ENCODE measurements around the gene GABRG3. TPM values are rescaled to one million over a fixed set of nuclear protein-coding genes. Genes with fewer than 3 reads are reported as not detected.

GABRG3 gene
- total and polyA plus RNA-seq, 2 donors, result 1.5 TPM; not detected in 1

DNA sequence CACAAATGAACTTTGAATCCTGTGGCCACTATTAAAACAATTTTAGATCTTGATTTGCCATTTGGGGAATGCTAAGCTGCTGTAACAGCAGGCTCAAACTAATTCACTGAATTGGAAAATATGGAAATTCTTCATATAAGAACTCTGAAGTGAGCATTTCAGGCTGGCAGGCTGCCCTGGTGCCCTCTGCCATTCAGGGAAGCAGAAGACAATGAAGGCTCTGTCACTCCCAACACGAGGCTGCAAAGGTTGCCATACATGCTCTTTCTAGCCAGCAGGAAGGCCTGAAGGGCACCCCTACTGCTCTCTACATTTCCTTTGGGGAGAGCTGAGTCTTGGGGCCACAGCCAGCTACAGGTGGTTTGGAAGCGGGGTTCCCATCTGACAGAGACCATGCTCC is 88.0 kb downstream of the GABRG3 start:
- no peak for DNase-seq (ENCODE audit: extremely low spot score)
- no peak overlapping the region for H3K4me3 ChIP-seq (ENCODE audit: low read depth, low read length)
- no peaks in the 10 kb centered on the region for H3K4me1 ChIP-seq (ENCODE audit: insufficient read depth)
- H3K27ac ChIP-seq (ENCODE audit: low read depth), result no peak overlapping the region
- WGBS, result 85% methylated on average over 2 of the region's 2 CpGs
- H3K36me3 ChIP-seq (ENCODE audit: insufficient read depth), result no peaks in the 10 kb centered on the region

DNA sequence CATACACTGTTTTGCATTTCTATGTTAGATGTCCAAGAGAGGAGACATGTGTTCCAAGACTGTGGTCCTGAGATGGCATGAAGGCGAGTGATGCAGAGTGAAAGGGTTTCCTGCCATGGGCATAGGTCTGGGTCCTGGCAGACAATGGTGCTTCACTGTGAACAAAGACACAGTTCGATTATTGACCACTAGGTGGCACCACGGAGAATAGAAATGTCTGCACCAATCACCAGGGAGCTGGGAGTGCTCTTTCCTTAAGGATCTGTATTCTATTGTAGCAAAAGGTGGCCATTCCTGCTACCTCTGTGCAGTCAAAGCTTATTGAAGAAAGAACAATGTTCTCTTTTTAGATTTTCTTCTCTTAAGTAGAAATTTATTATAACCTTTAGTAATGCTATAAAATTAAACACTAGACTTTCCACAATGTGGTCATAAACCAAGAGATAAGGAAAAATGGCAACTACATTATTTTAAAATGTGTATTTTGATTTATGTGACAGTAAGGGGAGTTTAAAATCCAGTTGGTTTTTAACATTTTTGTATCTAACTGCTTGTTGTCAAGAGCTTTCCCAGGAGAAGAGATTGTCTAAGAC is 88.7 kb downstream of the GABRG3 start:
- Histone ChIP-seq H3K4me3 (ENCODE audit: low read depth, low read length) (no peak overlapping the region), H3K36me3 (ENCODE audit: insufficient read depth) (no peaks in the 10 kb centered on the region), H3K27ac (ENCODE audit: low read depth) (no peak overlapping the region), H3K4me1 (ENCODE audit: insufficient read depth) (no peaks in the 10 kb centered on the region)
- DNase-seq (ENCODE audit: extremely low spot score), result no peak
- WGBS, result 26% methylated on average over 3 of the region's 3 CpGs

DNA sequence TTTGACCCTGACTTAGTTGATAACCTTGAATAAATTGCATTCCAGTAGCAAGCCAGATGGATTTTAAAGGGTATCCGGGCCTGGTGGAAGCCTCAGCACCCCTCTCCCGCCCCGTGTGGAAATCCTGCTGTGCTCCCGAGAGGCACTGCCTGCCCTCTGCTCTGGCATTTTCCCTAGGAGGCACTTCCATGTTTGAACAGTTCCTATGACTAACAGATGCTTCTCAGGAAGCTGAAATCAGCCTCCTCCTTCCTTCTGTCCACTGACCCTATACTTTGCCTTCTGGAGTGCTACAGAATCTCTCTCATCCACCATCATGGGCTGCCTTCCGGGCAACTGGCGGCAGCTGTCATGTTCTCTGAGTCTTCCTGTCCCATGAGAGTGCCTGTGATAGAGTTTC is 90.8 kb downstream of the GABRG3 start:
- Histone ChIP-seq H3K27ac (ENCODE audit: low read depth) (no peak overlapping the region), H3K4me3 (ENCODE audit: low read depth, low read length) (no peak overlapping the region), H3K36me3 (ENCODE audit: insufficient read depth) (no peaks in the 10 kb centered on the region), H3K4me1 (ENCODE audit: insufficient read depth) (no peaks in the 10 kb centered on the region)
- 76% methylated on average over 6 of the region's 6 CpGs for WGBS
- DNase-seq (ENCODE audit: extremely low spot score), result no peak

GRCh38 chr15:27062951-27063350 is 92.0 kb downstream of the GABRG3 start:
- no peak overlapping the region for H3K4me3 ChIP-seq (ENCODE audit: low read depth, low read length)
- WGBS, result 84% methylated on average over 9 of the region's 9 CpGs
- no peak overlapping the region for H3K27ac ChIP-seq (ENCODE audit: low read depth)
- no peak for DNase-seq (ENCODE audit: extremely low spot score)
- no peaks in the 10 kb centered on the region for H3K4me1 ChIP-seq (ENCODE audit: insufficient read depth)
- no peaks in the 10 kb centered on the region for H3K36me3 ChIP-seq (ENCODE audit: insufficient read depth)

DNA sequence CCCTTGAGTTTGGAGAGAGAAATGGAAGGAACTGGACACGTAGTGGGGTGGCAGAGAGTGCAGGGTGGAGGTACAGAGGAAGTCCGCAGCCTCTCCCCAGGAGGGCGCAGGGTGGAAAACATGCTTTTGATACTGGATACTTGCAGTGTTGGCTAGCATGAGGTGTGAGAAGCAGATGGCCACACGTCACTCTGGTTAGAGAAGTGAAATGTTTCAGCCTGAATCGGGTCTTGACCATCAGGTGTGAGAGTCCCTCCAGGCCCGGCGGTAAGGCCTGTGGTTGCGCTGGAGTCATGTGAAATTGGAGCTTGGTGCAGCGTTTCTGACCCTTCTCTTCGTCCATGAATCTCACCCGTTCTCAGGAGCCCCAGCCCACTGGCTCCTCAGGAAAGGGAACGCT is 93.1 kb downstream of the GABRG3 start:
- DNase-seq (ENCODE audit: extremely low spot score), result no peak
- WGBS, result 95% methylated on average over 12 of the region's 12 CpGs
- H3K4me1 ChIP-seq (ENCODE audit: insufficient read depth), result no peaks in the 10 kb centered on the region
- H3K27ac ChIP-seq (ENCODE audit: low read depth), result no peak overlapping the region
- no peak overlapping the region for H3K4me3 ChIP-seq (ENCODE audit: low read depth, low read length)
- no peaks in the 10 kb centered on the region for H3K36me3 ChIP-seq (ENCODE audit: insufficient read depth)

GRCh38 chr15:27065151-27065550 is 94.2 kb downstream of the GABRG3 start:
- no peak overlapping the region for H3K4me3 ChIP-seq (ENCODE audit: low read depth, low read length)
- 58% methylated on average over 7 of the region's 7 CpGs for WGBS
- no peaks in the 10 kb centered on the region for H3K36me3 ChIP-seq (ENCODE audit: insufficient read depth)
- H3K4me1 ChIP-seq (ENCODE audit: insufficient read depth), result no peaks in the 10 kb centered on the region
- H3K27ac ChIP-seq (ENCODE audit: low read depth), result no peak overlapping the region
- DNase-seq (ENCODE audit: extremely low spot score), result no peak

GRCh38 chr15:27065785-27066184 is 94.8 kb downstream of the GABRG3 start:
- no peak for DNase-seq (ENCODE audit: extremely low spot score)
- H3K27ac ChIP-seq (ENCODE audit: low read depth), result no peak overlapping the region
- H3K4me3 ChIP-seq (ENCODE audit: low read depth, low read length), result no peak overlapping the region
- WGBS, result 54% methylated on average over 4 of the region's 4 CpGs
- no peaks in the 10 kb centered on the region for H3K4me1 ChIP-seq (ENCODE audit: insufficient read depth)
- no peaks in the 10 kb centered on the region for H3K36me3 ChIP-seq (ENCODE audit: insufficient read depth)

DNA sequence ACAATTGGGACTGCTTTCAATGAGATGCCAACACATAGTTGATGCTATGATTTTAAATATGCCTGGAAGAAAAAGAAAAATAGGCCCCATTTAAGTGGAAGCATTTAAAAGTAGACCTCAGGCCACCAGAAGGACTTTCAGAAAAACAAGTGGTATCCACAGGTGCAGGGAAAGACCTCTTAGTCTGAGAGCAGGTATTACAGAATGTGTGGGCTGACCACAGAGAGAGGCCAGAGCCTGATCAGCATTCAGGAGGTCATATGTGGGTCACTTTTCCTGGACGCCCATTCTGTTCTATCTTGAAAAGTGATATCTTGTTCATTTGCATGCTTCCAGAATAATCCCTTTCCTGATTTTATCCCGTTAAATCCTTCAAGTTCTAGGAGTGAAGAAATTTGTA is 95.5 kb downstream of the GABRG3 start:
- Histone ChIP-seq H3K27ac (ENCODE audit: low read depth) (no peak overlapping the region), H3K4me1 (ENCODE audit: insufficient read depth) (no peaks in the 10 kb centered on the region), H3K36me3 (ENCODE audit: insufficient read depth) (no peaks in the 10 kb centered on the region), H3K4me3 (ENCODE audit: low read depth, low read length) (no peak overlapping the region)
- DNase-seq (ENCODE audit: extremely low spot score), result no peak
- WGBS, result 78% methylated on average over 2 of the region's 2 CpGs

DNA sequence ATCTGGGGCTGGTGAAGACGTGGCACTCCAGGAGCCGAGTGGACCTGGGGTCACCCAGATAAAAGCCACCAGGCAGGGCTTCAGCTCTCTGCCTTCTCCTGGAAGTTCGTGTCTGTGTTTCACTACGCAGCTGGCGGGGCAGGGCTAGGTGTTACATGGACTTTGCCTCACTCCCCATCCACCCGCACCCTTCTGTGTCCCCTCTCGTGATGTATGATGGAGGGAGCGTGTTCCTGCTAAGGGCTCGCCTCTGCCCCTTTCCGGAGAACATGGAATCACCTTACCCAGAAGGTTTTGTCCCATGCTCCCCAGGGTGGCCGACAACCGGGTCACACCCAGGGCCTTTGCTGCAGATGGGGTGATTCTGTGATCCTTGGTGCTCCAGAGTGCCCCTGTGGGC is 96.2 kb downstream of the GABRG3 start:
- 87% methylated on average over 12 of the region's 12 CpGs for WGBS

DNA sequence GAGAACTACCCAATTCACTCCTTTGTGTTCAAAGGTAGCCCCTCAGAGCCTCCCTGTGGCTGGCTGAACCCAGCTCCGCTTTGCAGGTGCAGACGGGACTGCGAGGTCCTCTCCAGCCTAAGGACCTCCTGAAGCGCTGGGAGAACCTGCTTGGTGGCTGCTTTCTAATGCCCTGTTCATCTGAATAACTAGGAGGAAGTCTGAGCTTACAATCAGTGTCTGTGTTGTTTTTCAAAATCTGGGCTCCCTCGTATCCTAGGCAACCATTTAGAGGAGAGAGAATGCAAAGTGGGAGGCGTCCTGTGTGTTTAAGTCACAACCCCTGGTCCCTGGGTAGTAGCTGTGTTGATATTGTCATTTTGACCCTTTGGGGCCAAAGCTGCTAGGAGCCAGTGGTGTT is 99.9 kb downstream of the GABRG3 start:
- Histone ChIP-seq H3K27ac (ENCODE audit: low read depth) (no peak overlapping the region), H3K36me3 (ENCODE audit: insufficient read depth) (no peaks in the 10 kb centered on the region), H3K4me1 (ENCODE audit: insufficient read depth) (no peaks in the 10 kb centered on the region), H3K4me3 (ENCODE audit: low read depth, low read length) (no peak overlapping the region)
- no peak for DNase-seq (ENCODE audit: extremely low spot score)
- WGBS, result 79% methylated on average over 6 of the region's 6 CpGs

More for the DNA sequence above, 96.2 kb downstream of the GABRG3 start:
- H3K4me3 ChIP-seq (ENCODE audit: low read depth, low read length), result no peak overlapping the region
- no peaks in the 10 kb centered on the region for H3K36me3 ChIP-seq (ENCODE audit: insufficient read depth)
- no peak for DNase-seq (ENCODE audit: extremely low spot score)
- H3K27ac ChIP-seq (ENCODE audit: low read depth), result no peak overlapping the region
- no peaks in the 10 kb centered on the region for H3K4me1 ChIP-seq (ENCODE audit: insufficient read depth)

DNA sequence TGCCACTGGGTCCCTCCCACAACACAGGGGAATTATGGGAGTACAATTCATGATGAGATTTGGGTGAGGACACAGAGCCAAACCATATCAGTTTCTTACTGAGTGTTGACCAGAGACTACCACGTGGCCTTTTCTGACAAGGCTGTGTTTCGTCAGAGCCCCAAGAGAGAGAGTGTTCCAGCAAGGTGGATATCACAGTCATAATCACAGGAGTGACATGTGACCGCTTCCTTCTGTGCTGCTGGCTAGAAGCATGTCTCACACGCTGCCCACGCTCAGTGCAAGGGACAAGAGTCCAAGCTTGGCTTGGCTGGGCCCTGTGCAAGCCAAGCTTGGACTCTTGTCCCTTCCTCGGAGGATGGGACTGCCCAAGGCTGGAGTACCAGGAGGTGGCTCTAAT is 103.2 kb downstream of the GABRG3 start:
- no peaks in the 10 kb centered on the region for H3K36me3 ChIP-seq (ENCODE audit: insufficient read depth)
- H3K4me3 ChIP-seq (ENCODE audit: low read depth, low read length), result no peak overlapping the region
- no peak for DNase-seq (ENCODE audit: extremely low spot score)
- 92% methylated on average over 6 of the region's 6 CpGs for WGBS
- H3K27ac ChIP-seq (ENCODE audit: low read depth), result no peak overlapping the region
- no peaks in the 10 kb centered on the region for H3K4me1 ChIP-seq (ENCODE audit: insufficient read depth)

GRCh38 chr15:27077790-27078189 is 106.8 kb downstream of the GABRG3 start:
- Histone ChIP-seq H3K4me1 (ENCODE audit: insufficient read depth) (no peaks in the 10 kb centered on the region), H3K36me3 (ENCODE audit: insufficient read depth) (no peaks in the 10 kb centered on the region), H3K4me3 (ENCODE audit: low read depth, low read length) (no peak overlapping the region), H3K27ac (ENCODE audit: low read depth) (no peak overlapping the region)
- no peak for DNase-seq (ENCODE audit: extremely low spot score)
- WGBS, result 77% methylated on average over 5 of the region's 5 CpGs

GRCh38 chr15:27081676-27082418 is 110.9 kb downstream of the GABRG3 start:
- no peaks in the 10 kb centered on the region for H3K4me1 ChIP-seq (ENCODE audit: insufficient read depth)
- no peak overlapping the region for H3K27ac ChIP-seq (ENCODE audit: low read depth)
- no peak for DNase-seq (ENCODE audit: extremely low spot score)
- H3K36me3 ChIP-seq (ENCODE audit: insufficient read depth), result no peaks in the 10 kb centered on the region
- WGBS, result 74% methylated on average over 10 of the region's 10 CpGs
- H3K4me3 ChIP-seq (ENCODE audit: low read depth, low read length), result no peak overlapping the region

DNA sequence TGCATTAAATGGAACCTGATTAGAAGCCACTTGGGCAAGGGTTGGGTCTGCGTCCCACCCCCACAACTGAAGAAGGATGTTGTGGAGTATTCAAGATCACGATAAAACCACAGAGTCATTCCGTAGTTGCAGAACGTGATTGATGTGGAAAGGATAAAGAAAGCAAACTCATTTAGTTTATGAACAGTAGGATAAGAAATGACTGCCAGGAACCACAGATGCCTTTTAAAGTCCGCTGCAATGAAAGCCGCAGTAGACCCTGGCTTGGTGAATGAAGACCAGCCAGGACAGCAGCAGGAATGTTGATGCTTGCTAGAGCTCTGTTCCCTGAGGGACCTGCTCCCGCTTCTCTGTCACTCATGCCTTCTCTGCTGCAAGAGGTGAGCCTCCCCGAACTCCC is 111.5 kb downstream of the GABRG3 start:
- Histone ChIP-seq H3K4me1 (ENCODE audit: insufficient read depth) (no peaks in the 10 kb centered on the region), H3K4me3 (ENCODE audit: low read depth, low read length) (no peak overlapping the region), H3K27ac (ENCODE audit: low read depth) (no peak overlapping the region), H3K36me3 (ENCODE audit: insufficient read depth) (no peaks in the 10 kb centered on the region)
- DNase-seq (ENCODE audit: extremely low spot score), result no peak
- 39% methylated on average over 8 of the region's 8 CpGs for WGBS

All from urinary bladder (tissue), 4 donors.